ENCODE data around the gene PRKAG2.
A peak's percentile ranks its signal among the peaks of the same experiment; 100 is the strongest.

The PRKAG2 gene

DNA sequence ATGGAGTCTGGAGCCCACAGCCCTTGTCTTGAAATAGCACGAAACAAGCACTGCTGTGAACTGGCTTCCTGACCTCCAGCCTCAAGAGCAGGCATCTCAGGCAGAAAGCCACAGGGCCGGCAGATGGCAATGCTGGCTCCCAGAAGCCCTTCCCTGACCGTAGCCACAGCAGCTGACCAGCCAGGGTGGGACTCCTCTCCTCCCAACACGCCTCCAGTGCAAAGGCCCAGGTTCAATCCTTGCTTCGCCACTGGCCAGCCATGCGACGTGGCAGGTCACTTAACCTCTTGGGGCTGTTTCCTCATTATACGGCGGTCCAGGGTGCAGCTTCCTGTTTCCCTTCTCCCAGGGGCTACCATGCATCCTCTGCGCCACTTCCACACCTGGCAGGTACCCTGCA lies 12.8 kb downstream of the PRKAG2 start:
- DNase-seq: no peak

GRCh38 chr7:151863386-151864079 lies 13.4 kb downstream of the PRKAG2 start:
- no peak for DNase-seq

DNA sequence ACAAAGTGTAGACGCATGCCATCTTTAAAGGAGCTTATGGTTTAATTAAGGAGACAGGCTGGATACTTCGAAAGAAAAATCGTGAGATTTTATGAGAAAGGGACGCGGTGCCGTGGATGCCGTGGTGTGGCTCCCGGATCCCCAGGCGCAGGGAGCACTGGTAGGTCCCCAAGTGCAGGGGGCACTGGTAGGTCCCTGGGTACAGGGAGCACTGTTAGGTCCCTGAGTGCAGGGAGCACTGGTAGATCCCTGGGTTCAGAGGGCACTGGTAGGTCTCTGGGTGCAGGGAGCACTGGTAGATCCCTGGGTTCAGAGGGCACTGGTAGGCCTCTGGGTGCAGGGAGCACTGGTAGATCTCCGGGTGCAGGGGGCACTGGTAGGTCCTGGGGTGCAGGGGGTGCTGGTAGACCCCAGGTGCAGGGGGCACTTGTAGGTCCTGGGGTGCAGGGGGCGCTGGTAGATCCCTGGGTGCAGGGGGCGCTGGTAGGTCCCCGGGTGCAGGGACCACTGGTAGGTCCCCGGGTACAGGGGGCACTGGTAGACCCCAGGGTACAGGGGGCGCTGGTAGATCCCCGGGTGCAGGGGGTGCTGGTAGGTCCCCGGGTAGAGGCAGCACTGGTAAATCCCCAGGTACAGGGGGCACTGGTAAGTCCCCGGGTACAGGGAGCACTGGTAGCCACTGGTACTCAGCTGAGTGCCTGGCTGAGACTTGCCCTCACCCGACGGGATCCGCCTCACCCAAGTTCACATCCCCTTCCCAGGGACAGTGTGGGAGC lies 14.1 kb downstream of the PRKAG2 start:
- DNase-seq: no peak

DNA sequence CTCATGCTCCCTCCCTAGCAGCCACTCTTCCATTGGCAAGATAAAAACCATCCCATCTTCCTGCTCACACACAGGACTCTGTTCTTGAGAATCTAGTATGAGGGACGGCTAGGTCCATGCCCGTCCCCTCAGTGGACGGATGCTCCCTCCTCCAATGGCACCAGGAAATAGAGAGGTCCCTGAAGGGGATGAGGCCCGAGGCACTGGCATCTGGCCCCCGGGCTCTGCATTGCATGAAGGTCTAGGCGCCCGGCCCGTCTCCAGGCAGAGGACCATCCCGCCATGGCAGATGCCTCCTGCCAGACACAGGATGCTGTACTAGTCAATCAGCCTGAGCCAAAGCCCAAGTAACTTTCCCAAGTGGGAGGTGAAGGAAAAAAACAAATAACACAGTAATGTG lies 15.0 kb downstream of the PRKAG2 start:
- no peak for DNase-seq

GRCh38 chr7:151860771-151861170 lies 16.1 kb downstream of the PRKAG2 start:
- no peak for DNase-seq

- no peak for DNase-seq
Observed at GRCh38 chr7:151859948-151860685, 16.8 kb downstream of the PRKAG2 start.

- DNase-seq: no peak
Observed at GRCh38 chr7:151859111-151859947, 17.6 kb downstream of the PRKAG2 start.

DNA sequence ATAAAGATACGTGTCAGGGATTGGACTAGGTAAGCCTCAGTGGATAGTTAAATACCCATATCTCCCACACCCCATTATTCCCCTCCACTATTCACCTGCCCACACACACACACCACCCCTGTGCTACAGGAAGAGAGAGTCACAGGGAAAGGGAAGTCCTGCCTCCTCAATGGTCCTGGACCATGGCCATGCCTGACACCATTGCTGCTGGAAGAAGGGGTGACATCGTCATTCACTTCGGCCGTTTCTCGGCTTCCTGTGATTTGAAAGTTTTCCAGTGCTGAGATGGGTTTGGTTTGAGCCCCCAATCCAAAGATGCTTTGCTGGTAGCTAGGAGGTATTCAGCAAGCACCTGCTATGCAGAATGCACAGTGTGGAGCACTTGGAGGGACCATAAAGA lies 18.5 kb downstream of the PRKAG2 start:
- no peak for DNase-seq

- DNase-seq: no peak
Observed at GRCh38 chr7:151857866-151858450, 19.0 kb downstream of the PRKAG2 start.

GRCh38 chr7:151857412-151857811 lies 19.5 kb downstream of the PRKAG2 start:
- DNase-seq: no peak

DNA sequence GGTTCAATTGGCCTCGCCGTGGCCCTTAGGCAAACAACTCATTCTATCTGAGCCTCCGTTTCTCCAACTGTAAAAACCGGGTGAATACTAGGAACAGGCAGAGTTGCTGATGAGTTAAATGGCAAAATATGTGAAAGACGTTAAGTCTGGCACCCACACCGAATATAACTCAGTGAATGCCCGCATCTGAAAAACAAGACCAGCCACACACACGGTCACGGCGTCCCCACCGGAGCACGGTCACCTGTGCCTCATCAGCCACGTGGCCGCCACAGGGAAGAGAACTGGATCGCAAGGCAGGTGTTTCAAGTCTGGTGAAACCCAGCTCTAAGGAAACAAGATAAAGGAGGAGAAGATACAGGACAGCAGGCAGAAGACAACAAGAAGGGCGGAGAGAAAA lies 20.4 kb downstream of the PRKAG2 start:
- DNase-seq: no peak

- no peak for DNase-seq
Observed at GRCh38 chr7:151856098-151856497, 20.8 kb downstream of the PRKAG2 start.

DNA sequence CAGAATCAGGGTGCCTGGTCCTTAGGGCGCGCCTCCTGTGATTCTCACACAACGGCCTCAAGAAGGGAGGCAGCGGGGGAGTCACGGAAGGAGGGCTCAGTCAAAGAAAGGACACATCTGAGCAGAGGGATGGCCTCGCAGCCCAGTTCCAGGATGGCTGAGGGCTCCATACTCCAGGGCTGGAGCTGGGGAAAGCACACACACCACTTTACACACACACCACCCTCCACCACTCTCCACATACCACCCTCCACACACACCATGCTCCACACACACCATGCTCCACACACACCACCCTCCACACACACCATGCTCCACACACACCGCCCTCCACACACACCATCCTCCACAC lies 22.2 kb downstream of the PRKAG2 start:
- no peak for DNase-seq

DNA sequence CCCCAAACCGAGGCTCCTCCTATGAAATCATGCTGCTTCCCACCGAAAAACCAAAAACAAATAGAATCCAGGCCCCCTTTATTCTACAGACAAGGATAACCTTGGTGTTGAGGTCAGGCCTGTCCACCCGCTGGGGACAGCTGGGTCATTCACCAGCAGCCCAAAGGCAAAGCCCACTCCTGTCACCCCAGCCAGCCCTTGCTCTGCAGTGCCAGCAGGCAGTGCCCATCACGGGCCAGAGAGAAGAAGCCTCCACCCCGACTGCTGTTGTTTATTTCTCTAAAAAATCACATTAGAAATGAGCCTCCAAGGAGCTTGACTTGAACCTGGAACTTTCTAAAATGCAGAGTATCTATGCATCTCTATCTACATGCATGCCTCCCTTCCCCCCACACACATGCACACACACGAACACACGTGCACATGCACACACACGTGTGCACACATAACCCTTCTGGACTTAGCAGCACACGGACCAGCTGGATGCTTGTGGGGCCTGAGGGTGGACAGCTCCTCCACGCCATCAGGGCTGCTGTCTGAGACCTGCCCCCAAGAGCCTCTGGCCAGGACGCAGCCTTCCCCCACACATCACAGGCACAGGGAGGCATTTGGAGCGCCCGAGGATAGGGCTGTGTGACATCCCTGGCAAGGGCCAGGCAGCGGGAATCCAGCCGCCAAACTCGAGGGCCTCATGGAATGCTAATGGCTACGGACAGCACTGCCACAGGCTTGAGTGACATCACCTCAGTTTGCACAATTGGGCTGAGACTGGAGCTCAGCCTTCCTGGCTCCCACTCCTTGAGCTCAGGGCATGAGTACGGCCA lies 22.8 kb downstream of the PRKAG2 start:
- no peak for DNase-seq

DNA sequence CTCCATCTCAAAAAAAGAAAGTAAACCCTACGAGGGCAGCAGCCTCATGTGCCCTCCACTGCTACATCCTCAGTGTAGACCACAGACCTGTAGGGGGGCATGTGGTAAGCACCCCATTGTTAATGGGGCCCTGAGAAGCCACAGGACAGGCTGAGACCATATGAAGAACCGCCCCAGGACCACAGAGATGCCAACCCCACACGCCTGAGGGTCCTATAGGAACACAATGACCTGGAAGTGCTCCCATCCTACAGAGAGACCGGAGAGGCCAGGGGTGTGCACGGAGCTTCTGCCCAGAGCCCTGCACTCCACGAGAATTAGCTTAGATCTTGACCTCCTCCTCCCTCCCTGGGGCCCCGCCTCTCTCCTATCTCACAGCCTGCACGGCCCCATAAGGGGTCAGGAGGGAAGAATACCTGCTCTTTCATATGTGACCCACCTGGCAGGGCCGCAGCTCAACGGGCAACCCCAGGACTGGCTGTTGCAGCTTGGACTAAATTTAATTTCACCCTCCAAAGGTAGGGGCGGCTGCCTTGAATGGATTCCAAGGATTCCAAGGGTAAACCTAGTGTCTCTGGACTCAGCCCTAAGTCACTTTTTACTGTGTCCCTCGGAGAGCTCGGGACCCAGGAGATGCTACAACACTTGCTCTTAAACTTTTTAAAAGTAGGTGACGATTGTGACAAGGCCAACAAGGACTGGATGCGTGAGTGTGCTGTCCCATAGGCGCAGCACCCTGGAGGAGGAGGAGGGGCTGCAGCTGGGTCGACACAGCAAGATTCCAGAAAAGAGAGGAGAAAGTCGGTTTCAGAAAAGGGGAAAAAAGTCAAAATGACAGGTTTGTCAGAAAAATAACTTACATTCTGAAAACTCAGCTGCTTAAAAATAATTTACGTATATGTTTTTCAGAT lies 24.2 kb downstream of the PRKAG2 start:
- DNase-seq: no peak

GRCh38 chr7:151851782-151852181 lies 25.1 kb downstream of the PRKAG2 start:
- DNase-seq: peak; percentile 44

DNA sequence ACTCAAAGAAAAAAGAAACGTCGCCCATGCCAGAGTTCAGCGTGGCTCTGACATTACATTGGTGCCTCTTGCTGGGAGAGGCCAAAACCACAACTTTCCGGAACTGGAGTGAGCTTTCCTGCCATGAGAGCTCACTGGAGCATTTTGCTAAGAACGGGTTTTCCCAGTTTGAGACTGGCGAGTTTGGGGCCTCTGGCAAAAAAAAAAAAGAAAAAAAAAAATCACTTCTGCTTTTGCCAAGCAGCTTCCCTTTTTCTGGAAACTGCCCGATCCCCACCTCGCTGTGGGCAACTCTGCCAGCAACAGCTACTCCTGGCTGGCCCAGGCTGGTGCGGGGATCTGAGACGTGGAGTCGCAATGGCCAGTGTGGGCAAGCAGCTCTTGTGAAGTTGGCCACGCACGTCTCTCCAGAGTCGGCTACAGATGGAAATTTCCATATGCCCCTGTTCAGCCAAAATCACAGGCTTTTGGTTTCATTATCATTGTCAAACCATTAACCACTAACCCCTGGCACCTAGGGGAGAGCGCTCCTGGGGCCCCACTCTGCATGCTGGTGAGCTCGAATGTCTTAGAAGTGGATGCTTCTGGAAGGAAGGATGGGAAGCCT lies 25.7 kb downstream of the PRKAG2 start:
- peak; percentile 82 for DNase-seq

DNA sequence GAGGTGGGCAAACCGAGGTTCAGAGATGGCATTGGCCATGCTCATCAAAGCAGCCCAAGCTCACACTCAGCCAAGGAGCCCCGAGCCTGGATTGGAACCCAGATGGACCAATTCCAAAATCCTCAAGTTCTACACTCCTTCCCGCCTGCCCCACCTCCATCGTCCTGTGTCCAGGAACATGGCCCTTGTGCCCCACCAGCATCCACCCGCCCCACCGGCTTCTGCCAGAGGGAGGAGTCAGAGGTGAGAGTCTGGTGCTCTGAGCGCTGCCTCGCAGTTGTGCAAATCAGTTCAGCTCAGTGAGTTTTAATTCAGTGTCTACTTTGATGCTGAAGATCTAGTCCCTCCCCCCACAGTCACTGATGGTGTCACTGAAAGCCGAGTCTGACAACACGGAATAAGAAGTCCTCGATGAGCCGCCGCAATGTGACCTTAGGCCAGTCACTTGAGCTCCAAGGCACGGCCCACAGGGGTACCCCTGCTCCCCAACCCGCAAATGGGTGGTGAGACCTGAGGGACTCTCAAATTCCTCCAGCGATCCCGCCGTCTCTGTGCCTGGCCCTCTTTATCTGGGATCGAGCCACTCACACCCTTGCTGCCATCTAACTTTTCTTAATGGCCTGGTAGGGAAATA lies 26.3 kb downstream of the PRKAG2 start:
- no peak for DNase-seq

GRCh38 chr7:151849879-151850260 lies 27.0 kb downstream of the PRKAG2 start:
- DNase-seq: no peak

All from GDM1 (cell line).